OCI-LY3 (cell line): ENCODE data around the gene GOLT1A.

Source experiments
- H2AFZ ChIP-seq: fragments of 200-600, 300-600 bp; shearing (Covaris generic); 2 replicates; pipeline ENCODE4 v1.6.0; 2014; ENCODE audit warnings: antibody characterized with exemption, low read depth, low read length
- H3K27ac ChIP-seq: fragments of 200-600, 300-600 bp; sonication (generic); 2 replicates; pipeline ENCODE4 v1.5.1; 2014; ENCODE audit warnings: mild to moderate bottlenecking, low read length, moderate library complexity, mixed read lengths
- H3K27me3 ChIP-seq: fragments of 200-600, 300-600 bp; sonication (generic); 2 replicates; pipeline ENCODE4 v1.6.1; 2014; ENCODE audit warnings: low read depth, low read length, mixed read lengths
- H3K36me3 ChIP-seq: fragments of 200-600, 300-600 bp; sonication (generic); replicated peaks from 2 replicates; pipeline ENCODE3; 2014; ENCODE audit warnings: low read depth, low read length, mixed read lengths
- H3K4me1 ChIP-seq: fragments of 300-600, 200-600 bp; sonication (generic); 2 replicates; pipeline ENCODE4 v1.6.1; 2014; ENCODE audit warnings: low read length, mixed read lengths
- H3K4me2 ChIP-seq: fragments of 200-600, 300-600 bp; sonication (generic); 2 replicates; pipeline ENCODE4 v1.6.1; 2014; ENCODE audit warnings: low read length, mixed read lengths
- H3K4me3 ChIP-seq: fragments of 300-600, 200-600 bp; sonication (generic); 2 replicates; pipeline ENCODE4 v1.5.1; 2014; ENCODE audit warnings: antibody characterized with exemption, mild to moderate bottlenecking, low read length, moderate library complexity
- H3K79me2 ChIP-seq: fragments of 300-600, 200-600 bp; shearing (Covaris generic); 2 replicates; pipeline ENCODE4 v1.6.1; 2014; ENCODE audit warnings: mild to moderate bottlenecking, low read length, mixed read lengths
- H3K9ac ChIP-seq: fragments of 300-600, 200-600 bp; shearing (Covaris generic); 2 replicates; pipeline ENCODE4 v1.6.0; 2014; ENCODE audit warnings: mild to moderate bottlenecking, low read length, moderate library complexity
- H3K9me3 ChIP-seq: fragments of 200-600, 300-600 bp; shearing (Covaris generic); 2 replicates; pipeline ENCODE4 v1.6.1; 2014; ENCODE audit warnings: low read length, mixed read lengths; ENCODE audit not compliant: insufficient read depth
- H4K20me1 ChIP-seq: fragments of 200-600, 300-600 bp; sonication (generic); 2 replicates; pipeline ENCODE4 v1.6.1; 2016; ENCODE audit warnings: low read length, mixed read lengths; ENCODE audit not compliant: insufficient read depth
- CTCF ChIP-seq: fragments of 200-600, 300-600 bp; sonication (generic); IDR thresholded peaks from 2 replicates; pipeline ENCODE4 v1.5.1; 2014; ENCODE audit warnings: antibody characterized with exemption, low read length, low read depth
- EZH2phosphoT487 ChIP-seq: fragments of 200-600 bp; shearing (Covaris generic); IDR thresholded peaks from 2 replicates; pipeline ENCODE4 v1.6.1; 2018; ENCODE audit warnings: antibody characterized with exemption, mixed run types, low read depth

GOLT1A gene

GRCh38 chr1:204191456-204191855 lies 22.3 kb downstream of the GOLT1A start:
- Histone ChIP-seq H3K9ac (no peak overlapping the region), H3K9me3 (no peaks in the 10 kb centered on the region), H2AFZ (no peak overlapping the region), H3K4me3 (no peak overlapping the region), H4K20me1 (no peaks in the 10 kb centered on the region; the same call in 1 of the 2 replicates), H3K27me3 (peaks cover 51% of the 10 kb centered on the region), H3K4me1 (peaks cover 4% of the 10 kb centered on the region; the same call in 1 of the 2 replicates), H3K36me3 (no peaks in the 10 kb centered on the region), H3K4me2 (no peak overlapping the region), H3K27ac (no peak overlapping the region), H3K79me2 (no peaks in the 10 kb centered on the region)
- TF ChIP-seq EZH2phosphoT487 (no peak), CTCF (no peak)

GRCh38 chr1:204190212-204191211 lies 23.3 kb downstream of the GOLT1A start:
- H3K4me2 ChIP-seq, result no peak overlapping the region
- H3K36me3 ChIP-seq, result no peaks in the 10 kb centered on the region
- H3K79me2 ChIP-seq, result no peaks in the 10 kb centered on the region
- H3K27me3 ChIP-seq, result peaks cover 51% of the 10 kb centered on the region
- peaks cover 4% of the 10 kb centered on the region; the same call in 1 of the 2 replicates for H3K4me1 ChIP-seq
- no peak overlapping the region for H2AFZ ChIP-seq
- H3K27ac ChIP-seq, result no peak overlapping the region
- H3K9ac ChIP-seq, result no peak overlapping the region
- H3K9me3 ChIP-seq, result no peaks in the 10 kb centered on the region
- no peaks in the 10 kb centered on the region; the same call in 1 of the 2 replicates for H4K20me1 ChIP-seq
- TF ChIP-seq EZH2phosphoT487 (no peak), CTCF (no peak)
- H3K4me3 ChIP-seq, result no peak overlapping the region

GRCh38 chr1:204188959-204189639 lies 24.7 kb downstream of the GOLT1A start:
- no peak for TF ChIP-seq EZH2phosphoT487
- no peak for TF ChIP-seq CTCF
- no peaks in the 10 kb centered on the region for H3K79me2 ChIP-seq
- H3K9ac ChIP-seq, result no peak overlapping the region
- H3K4me1 ChIP-seq, result peaks cover 4% of the 10 kb centered on the region; the same call in 1 of the 2 replicates
- no peaks in the 10 kb centered on the region for H3K36me3 ChIP-seq
- H4K20me1 ChIP-seq, result no peaks in the 10 kb centered on the region; the same call in 1 of the 2 replicates
- H3K9me3 ChIP-seq, result no peaks in the 10 kb centered on the region
- no peak overlapping the region for H3K4me3 ChIP-seq
- H3K27ac ChIP-seq, result no peak overlapping the region
- H2AFZ ChIP-seq, result no peak overlapping the region
- H3K4me2 ChIP-seq, result no peak overlapping the region
- peaks cover 47% of the 10 kb centered on the region for H3K27me3 ChIP-seq

GRCh38 chr1:204186597-204186996 lies 27.2 kb downstream of the GOLT1A start:
- Histone ChIP-seq H3K4me1 (peaks cover 4% of the 10 kb centered on the region; the same call in 1 of the 2 replicates), H3K79me2 (no peaks in the 10 kb centered on the region), H3K27me3 (peaks cover 28% of the 10 kb centered on the region), H2AFZ (no peak overlapping the region), H4K20me1 (no peaks in the 10 kb centered on the region), H3K4me3 (no peak overlapping the region), H3K9ac (no peak overlapping the region), H3K4me2 (no peak overlapping the region), H3K9me3 (no peaks in the 10 kb centered on the region), H3K36me3 (no peaks in the 10 kb centered on the region), H3K27ac (no peak overlapping the region)
- TF ChIP-seq CTCF, result no peak
- TF ChIP-seq EZH2phosphoT487, result no peak
